IMR-90 (cell line): Measurements from ENCODE around the gene KBTBD6.

Source experiments
- BHLHE40 ChIP-seq: fragments of 150-350 bp; IDR thresholded peaks from 2 replicates; pipeline ENCODE4 v1.6.1; 2016; ENCODE audit warnings: mild to moderate bottlenecking, low read depth, low read length
- CEBPB ChIP-seq: IDR thresholded peaks from 2 replicates; pipeline ENCODE4 v1.6.1; 2012; ENCODE audit warnings: low read depth, low read length, improper control_type of control experiment
- MXI1 ChIP-seq: IDR thresholded peaks from 2 replicates; pipeline ENCODE4 v1.6.1; 2012; ENCODE audit warnings: low read depth, mild to moderate bottlenecking, low read length, moderate library complexity, borderline replicate concordance
- NFE2L2 ChIP-seq: fragments of 150-350 bp; IDR thresholded peaks from 2 replicates; pipeline ENCODE4 v1.6.1; 2016; ENCODE audit warnings: low read depth, mild to moderate bottlenecking, low read length
- POLR2A ChIP-seq: IDR thresholded peaks from 2 replicates; pipeline ENCODE4 v1.6.1; 2012; ENCODE audit warnings: mild to moderate bottlenecking, low read depth, low read length
- RFX5 ChIP-seq: IDR thresholded peaks from 2 replicates; pipeline ENCODE4 v1.8.0; 2012; ENCODE audit warnings: low read depth, mild to moderate bottlenecking, low read length, moderate library complexity
- TF ChIP-seq, protein P1 (sequence below): conservative IDR thresholded peaks from 2 replicates; pipeline ENCODE4 v1.5.1; 2012; ENCODE audit warnings: mild to moderate bottlenecking, low read depth, low read length, improper control_type of control experiment
- TF ChIP-seq, protein P2 (sequence below): fragments of 150-350 bp; IDR thresholded peaks from 2 replicates; pipeline ENCODE4 v1.6.1; 2017; ENCODE audit warnings: mild to moderate bottlenecking, antibody characterized with exemption, low read length, low read depth
- TF ChIP-seq, protein P3 (sequence below): fragments of 150-350 bp; IDR thresholded peaks from 2 replicates; pipeline ENCODE4 v1.6.1; 2016; ENCODE audit warnings: low read depth, mild to moderate bottlenecking, low read length, moderate library complexity, borderline replicate concordance

DNA sequence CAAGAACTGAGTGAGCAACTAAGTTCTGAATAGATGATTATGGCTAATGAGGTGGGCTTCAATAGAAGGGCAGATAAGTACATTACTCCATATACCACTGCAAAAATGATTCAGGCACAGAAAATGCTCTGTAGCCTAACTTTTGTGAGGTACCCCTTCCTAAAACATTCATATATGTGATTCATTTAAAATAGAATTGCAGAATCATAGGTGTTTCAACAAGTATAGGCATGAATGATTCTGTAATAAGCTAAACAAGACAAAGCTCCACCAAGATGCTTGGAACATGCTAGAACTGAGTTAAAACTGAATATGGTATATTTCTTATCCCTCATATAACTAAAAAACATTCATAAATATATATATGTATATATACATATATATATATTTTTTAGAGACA lies 49.6 kb upstream of the KBTBD6 start:
- TF ChIP-seq POLR2A (no peak), CEBPB (no peak), MXI1 (no peak), BHLHE40 (no peak), NFE2L2 (no peak), RFX5 (no peak)
- TF ChIP-seq, protein P1, sequence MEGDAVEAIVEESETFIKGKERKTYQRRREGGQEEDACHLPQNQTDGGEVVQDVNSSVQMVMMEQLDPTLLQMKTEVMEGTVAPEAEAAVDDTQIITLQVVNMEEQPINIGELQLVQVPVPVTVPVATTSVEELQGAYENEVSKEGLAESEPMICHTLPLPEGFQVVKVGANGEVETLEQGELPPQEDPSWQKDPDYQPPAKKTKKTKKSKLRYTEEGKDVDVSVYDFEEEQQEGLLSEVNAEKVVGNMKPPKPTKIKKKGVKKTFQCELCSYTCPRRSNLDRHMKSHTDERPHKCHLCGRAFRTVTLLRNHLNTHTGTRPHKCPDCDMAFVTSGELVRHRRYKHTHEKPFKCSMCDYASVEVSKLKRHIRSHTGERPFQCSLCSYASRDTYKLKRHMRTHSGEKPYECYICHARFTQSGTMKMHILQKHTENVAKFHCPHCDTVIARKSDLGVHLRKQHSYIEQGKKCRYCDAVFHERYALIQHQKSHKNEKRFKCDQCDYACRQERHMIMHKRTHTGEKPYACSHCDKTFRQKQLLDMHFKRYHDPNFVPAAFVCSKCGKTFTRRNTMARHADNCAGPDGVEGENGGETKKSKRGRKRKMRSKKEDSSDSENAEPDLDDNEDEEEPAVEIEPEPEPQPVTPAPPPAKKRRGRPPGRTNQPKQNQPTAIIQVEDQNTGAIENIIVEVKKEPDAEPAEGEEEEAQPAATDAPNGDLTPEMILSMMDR, result no peak
- TF ChIP-seq, protein P2, sequence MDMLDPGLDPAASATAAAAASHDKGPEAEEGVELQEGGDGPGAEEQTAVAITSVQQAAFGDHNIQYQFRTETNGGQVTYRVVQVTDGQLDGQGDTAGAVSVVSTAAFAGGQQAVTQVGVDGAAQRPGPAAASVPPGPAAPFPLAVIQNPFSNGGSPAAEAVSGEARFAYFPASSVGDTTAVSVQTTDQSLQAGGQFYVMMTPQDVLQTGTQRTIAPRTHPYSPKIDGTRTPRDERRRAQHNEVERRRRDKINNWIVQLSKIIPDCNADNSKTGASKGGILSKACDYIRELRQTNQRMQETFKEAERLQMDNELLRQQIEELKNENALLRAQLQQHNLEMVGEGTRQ, result no peak
- TF ChIP-seq, protein P3, sequence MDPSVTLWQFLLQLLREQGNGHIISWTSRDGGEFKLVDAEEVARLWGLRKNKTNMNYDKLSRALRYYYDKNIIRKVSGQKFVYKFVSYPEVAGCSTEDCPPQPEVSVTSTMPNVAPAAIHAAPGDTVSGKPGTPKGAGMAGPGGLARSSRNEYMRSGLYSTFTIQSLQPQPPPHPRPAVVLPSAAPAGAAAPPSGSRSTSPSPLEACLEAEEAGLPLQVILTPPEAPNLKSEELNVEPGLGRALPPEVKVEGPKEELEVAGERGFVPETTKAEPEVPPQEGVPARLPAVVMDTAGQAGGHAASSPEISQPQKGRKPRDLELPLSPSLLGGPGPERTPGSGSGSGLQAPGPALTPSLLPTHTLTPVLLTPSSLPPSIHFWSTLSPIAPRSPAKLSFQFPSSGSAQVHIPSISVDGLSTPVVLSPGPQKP, result no peak
